Endothelial cell of umbilical vein (primary cell): Measurements from ENCODE around the gene ACP2. TPM values are rescaled to one million over a fixed set of nuclear protein-coding genes. Genes with fewer than 3 reads are reported as not detected.

Source experiments
- BruUV-seq: library from RNA; stranded (reverse); fragments of 400-500 nt; replicated peaks from 2 replicates; lab custom pipeline; 2021; lab: Mats Ljungman, UMichigan
- CTCF ChIA-PET: fragments of 300-600, 350-600 bp; sonication (Branson Sonifier 250); formaldehyde crosslinking; loops from one replicate; lab custom pipeline; 2021; ENCODE audit warnings: antibody characterized with exemption, inconsistent platforms; lab: Charles Lee
- POLR2A ChIA-PET: fragments of 300-600, 350-600 bp; sonication (Branson Sonifier 250); formaldehyde crosslinking; loops from one replicate; lab custom pipeline; 2021; ENCODE audit warnings: antibody characterized with exemption, inconsistent platforms; lab: Charles Lee
- DNase-seq: peaks from one replicate; pipeline ENCODE4 v3.0.0-alpha.2; 2011; ENCODE audit warnings: low read depth, low spot score
- FAIRE-seq: peaks from 2 replicates; lab custom pipeline; 2011; peaks lifted over from hg19 to GRCh38; lab: Jason Lieb, UNC
- H2AFZ ChIP-seq: 2 replicates; pipeline ENCODE4 v1.6.0; 2012; ENCODE audit warnings: low read depth, low read length, control low read depth, inconsistent platforms
- H3K27ac ChIP-seq: 2 replicates; pipeline ENCODE4 v1.5.1; 2011; ENCODE audit warnings: low read depth, mild to moderate bottlenecking, control low read depth, low read length, moderate library complexity; ENCODE audit not compliant: insufficient read depth
- H3K27me3 ChIP-seq, 2 experiments: 2 replicates each; pipeline versions ENCODE4 v1.6.0 to v1.6.1; 2011; ENCODE audit warnings: low read length in 2 of 2, mixed read lengths in 1 of 2; ENCODE audit not compliant: control insufficient read depth in 2 of 2, insufficient read depth in 2 of 2
- H3K36me3 ChIP-seq, 2 experiments: 2 replicates in 1 of 2; 3 replicates in 1 of 2; pipeline ENCODE4 v1.5.1; 2011; ENCODE audit warnings: low read length in 2 of 2, mild to moderate bottlenecking in 1 of 2, moderate library complexity in 1 of 2; ENCODE audit not compliant: control insufficient read depth in 2 of 2, insufficient read depth in 2 of 2; ENCODE audit errors: extremely low read depth in 1 of 2
- H3K4me1 ChIP-seq: 3 replicates; pipeline ENCODE4 v1.5.1; 2011; ENCODE audit warnings: mild to moderate bottlenecking, low read length; ENCODE audit not compliant: control insufficient read depth, insufficient read depth; ENCODE audit errors: extremely low read depth
- H3K4me2 ChIP-seq: 2 replicates; pipeline ENCODE4 v1.6.1; 2011; ENCODE audit warnings: low read length, control low read depth, mixed read lengths; ENCODE audit not compliant: insufficient read depth
- H3K4me3 ChIP-seq, 3 experiments: fragments of 200-600 bp in 1 of 3; sonication (generic), shearing (Covaris generic) in 1 of 3; replicated peaks in 1 of 3; 2 replicates each; pipeline ENCODE4 v1.5.1; 2011 to 2016; ENCODE audit warnings: control low read depth in 3 of 3, low read length in 3 of 3, mild to moderate bottlenecking in 2 of 3, inconsistent platforms in 1 of 3, low read depth in 1 of 3, moderate library complexity in 1 of 3; ENCODE audit not compliant: insufficient read depth in 1 of 3
- H3K79me2 ChIP-seq: 2 replicates; pipeline ENCODE4 v1.6.0; 2012; ENCODE audit warnings: low read length, inconsistent platforms; ENCODE audit not compliant: control insufficient read depth, insufficient read depth
- H3K9ac ChIP-seq: replicated peaks from 2 replicates; pipeline ENCODE3; 2011; ENCODE audit warnings: low read length, control low read depth; ENCODE audit not compliant: insufficient read depth; ENCODE audit errors: extremely low read depth
- H3K9me1 ChIP-seq: replicated peaks from 3 replicates; pipeline ENCODE4 v1.6.0; 2011; ENCODE audit warnings: mild to moderate bottlenecking, low read length; ENCODE audit not compliant: control insufficient read depth, insufficient read depth; ENCODE audit errors: extremely low read depth
- H3K9me3 ChIP-seq: replicated peaks from 2 replicates; pipeline ENCODE4 v1.5.1; 2012; ENCODE audit warnings: low read length, inconsistent platforms; ENCODE audit not compliant: control insufficient read depth, insufficient read depth
- H4K20me1 ChIP-seq: replicated peaks from 2 replicates; pipeline ENCODE3; 2011; ENCODE audit warnings: mild to moderate bottlenecking, low read length; ENCODE audit not compliant: control insufficient read depth, insufficient read depth; ENCODE audit errors: extremely low read depth
- EZH2 ChIP-seq: IDR thresholded peaks from 2 replicates; pipeline ENCODE4 v1.6.1; 2012; ENCODE audit warnings: borderline replicate concordance, low read depth, mild to moderate bottlenecking, moderate library complexity, low read length, inconsistent platforms; ENCODE audit not compliant: severe bottlenecking
- FOS ChIP-seq: IDR thresholded peaks from 2 replicates; pipeline ENCODE4 v1.6.1; 2011; ENCODE audit warnings: mild to moderate bottlenecking, low read length, moderate library complexity, borderline replicate concordance; ENCODE audit not compliant: insufficient read depth
- GATA2 ChIP-seq: IDR thresholded peaks from 2 replicates; pipeline ENCODE4 v1.7.0; 2011; ENCODE audit warnings: low read depth, mild to moderate bottlenecking, moderate library complexity, mixed read lengths, low read length; ENCODE audit not compliant: insufficient read length, insufficient read depth
- JUN ChIP-seq: IDR thresholded peaks from 2 replicates; pipeline ENCODE4 v1.6.1; 2011; ENCODE audit warnings: borderline replicate concordance, low read depth; ENCODE audit not compliant: insufficient read length, insufficient read depth
- MAX ChIP-seq: IDR thresholded peaks from 2 replicates; pipeline ENCODE4 v1.6.1; 2011; ENCODE audit not compliant: insufficient read depth, insufficient read length
- MYC ChIP-seq: IDR thresholded peaks from one replicate; pipeline ENCODE4 v1.6.1; 2011; ENCODE audit warnings: mild to moderate bottlenecking, low read depth, low read length
- POLR2A ChIP-seq: IDR thresholded peaks from 2 replicates; pipeline ENCODE4 v1.6.1; 2012; ENCODE audit warnings: low read depth, mild to moderate bottlenecking, control low read depth, low read length
- POLR2AphosphoS5 ChIP-seq: IDR thresholded peaks from 2 replicates; pipeline ENCODE4 v1.6.1; 2012; ENCODE audit warnings: low read depth, mild to moderate bottlenecking, control low read depth, low read length, moderate library complexity; ENCODE audit not compliant: insufficient read depth
- dilution Hi-C: fragments of 300-500 bp; cut with MboI; formaldehyde crosslinking; loops from one replicate; pipeline ENCODE4 v1.15.0; 2019; ENCODE audit warnings: low sequenced_read_pairs; ENCODE audit not compliant: extremely low pct_ligation_motif_present
- intact Hi-C: fragments of 100-400 bp; cut with micrococcal nuclease; formaldehyde crosslinking; loops from one replicate; pipeline ENCODE4 v1.10.0; 2022
- polyA plus RNA-seq, 4 experiments: library from polyadenylated mRNA; depleted of rRNA in 3 of 4; stranded (reverse) in 3 of 4; unstranded in 1 of 4; fragments of >200 nt; gene quantifications; 2 replicates each; pipeline versions ENCODE4 v1.2.1 to v1.2.3, GENCODE V29; 2011 to 2012; ENCODE audit warnings: missing spikeins in 1 of 4
- total RNA-seq: library from RNA; stranded (reverse); gene quantifications from 2 replicates; pipeline ENCODE4 v1.2.3, GENCODE V29; 2021

ACP2 gene
- total and polyA plus RNA-seq, 2 donors (not counting 3 experiments of a cell fraction or from before 2014, with no cell fraction given): 35.6 to 49.2 TPM

DNA sequence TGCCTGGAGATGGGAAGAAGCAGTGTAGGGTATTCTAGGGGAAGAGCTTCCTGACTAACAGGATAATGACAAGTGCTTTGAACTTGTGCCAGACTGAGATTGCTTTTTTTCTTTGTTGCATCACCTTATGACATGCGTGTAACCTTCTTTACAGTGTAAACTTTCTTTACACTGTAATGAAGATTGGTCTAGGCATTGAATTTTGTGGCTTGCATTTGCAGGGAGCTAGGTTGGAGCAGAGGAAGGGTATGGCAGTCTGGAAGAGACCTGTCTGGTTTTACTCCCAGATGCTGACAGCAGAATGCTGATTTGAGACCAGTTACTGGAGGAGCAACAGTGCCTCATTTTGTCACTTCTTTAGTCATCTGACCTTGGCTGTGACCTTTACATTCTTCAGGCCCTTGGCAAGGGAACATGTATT, 28.2 kb downstream of the ACP2 start:
- no peaks in the 10 kb centered on the region for H3K36me3 ChIP-seq
- H3K27me3 ChIP-seq: no peaks in the 10 kb centered on the region
- H3K4me3 ChIP-seq: no peak overlapping the region
- intact Hi-C loops: loop anchor here (1.0 kb wide), 1 partner anchor 135 kb away; no protein-coding TSS in a partner anchor
- H4K20me1 ChIP-seq: no peaks in the 10 kb centered on the region
- no peak overlapping the region for H2AFZ ChIP-seq
- H3K9me3 ChIP-seq: no peaks in the 10 kb centered on the region
- no TSS peak for BruUV-seq
- peak overlapping the region; percentile 94 for H3K27ac ChIP-seq
- peak overlapping the region; percentile 79 for H3K4me2 ChIP-seq
- ChIA-PET POLR2A (interaction anchor here (0.8 to 1.2 kb wide), 3 partner anchors 14 to 29 kb away, joined by 3 read pairs; partner anchors contain the start of gene ACP2), CTCF (interaction anchor here (0.5 to 2.5 kb wide), 19 partner anchors 9 to 154 kb away, joined by 3 to 14 read pairs (median 4); partner anchors contain the start of gene NR1H3)
- peak overlapping the region; percentile 54 for H3K9ac ChIP-seq
- DNase-seq: peak; percentile 90
- TF ChIP-seq POLR2A: peak; percentile 44
- peak; percentile 30 for TF ChIP-seq JUN
- TF ChIP-seq EZH2: no peak
- peak; percentile 45 for TF ChIP-seq POLR2AphosphoS5
- H3K79me2 ChIP-seq: peaks cover 36% of the 10 kb centered on the region
- peak; percentile 67 for FAIRE-seq
- no peaks in the 10 kb centered on the region for H3K9me1 ChIP-seq
- dilution Hi-C loops: no loop called here
- H3K4me1 ChIP-seq: peaks cover 44% of the 10 kb centered on the region

DNA sequence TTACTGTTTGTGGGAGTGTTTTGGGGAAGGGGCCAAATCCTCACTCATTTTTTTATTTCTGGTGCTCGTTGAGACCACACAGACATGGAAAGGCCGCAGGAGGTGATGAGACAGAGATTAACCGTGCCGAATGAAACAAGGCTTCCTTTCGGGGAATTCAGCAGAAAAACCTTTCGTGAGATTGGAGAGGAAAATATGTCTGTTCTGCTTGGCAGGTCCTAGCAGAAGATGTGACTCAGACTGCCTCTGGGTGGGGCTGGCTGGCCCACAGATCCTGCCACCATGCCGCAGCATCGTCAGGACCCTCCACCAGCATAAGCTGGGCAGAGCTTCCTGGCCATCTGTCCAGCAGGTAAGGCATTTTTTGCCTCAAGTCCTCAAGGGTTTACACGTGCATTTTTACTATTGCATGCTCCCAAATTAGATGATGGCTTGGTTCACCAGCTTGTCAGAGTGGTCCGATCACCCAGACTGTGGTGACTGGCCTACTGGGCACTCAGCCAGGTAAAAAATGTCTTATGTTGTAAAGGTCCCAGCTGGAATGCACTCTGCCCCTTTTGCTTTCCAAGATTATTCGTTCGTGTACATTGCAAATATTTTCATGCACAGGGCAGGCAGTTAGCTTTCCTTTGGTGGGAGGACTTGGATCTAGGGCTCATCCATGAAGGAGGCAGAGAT, 32.4 kb downstream of the ACP2 start:
- Histone ChIP-seq H3K27me3 (no peaks in the 10 kb centered on the region), H3K9me1 (no peaks in the 10 kb centered on the region), H3K36me3 (no peaks in the 10 kb centered on the region), H3K4me2 (peak overlapping the region; percentile 85), H3K9me3 (no peaks in the 10 kb centered on the region), H3K4me3 (peak overlapping the region; percentile 58 to 80 (median 64)), H3K79me2 (peaks cover 36% of the 10 kb centered on the region), H4K20me1 (no peaks in the 10 kb centered on the region), H3K9ac (peak overlapping the region; percentile 93), H3K4me1 (peaks cover 44% of the 10 kb centered on the region), H3K27ac (peak overlapping the region; percentile 87), H2AFZ (peak overlapping the region; percentile 27)
- POLR2A ChIA-PET: interaction anchor here (2.4 kb wide), 1 partner anchor 29 kb away, joined by 8 read pairs; no protein-coding TSS in a partner anchor
- no TSS peak for BruUV-seq
- FAIRE-seq (peak; percentile 89), DNase-seq (peak; percentile 91)
- intact Hi-C loops: no loop called here
- TF ChIP-seq EZH2 (no peak), POLR2AphosphoS5 (peak; percentile 73), FOS (peak; percentile 68), POLR2A (peak; percentile 47), MYC (no peak), GATA2 (peak; percentile 9), JUN (peak; percentile 21), MAX (no peak)
- dilution Hi-C loops: no loop called here
- CTCF ChIA-PET: interaction anchor here (0.8 to 3.6 kb wide), 10 partner anchors 12 to 139 kb away, joined by 3 to 19 read pairs (median 8); partner anchors contain the start of gene NR1H3
